DOHH2 (cell line): Measurements from ENCODE around the gene BARX2.

Source experiments
- CTCF ChIP-seq: fragments of 200-600 bp; sonication (generic); IDR thresholded peaks from one replicate; pipeline ENCODE4 v1.5.1; 2014; ENCODE audit warnings: antibody characterized with exemption, mild to moderate bottlenecking, low read depth, low read length; ENCODE audit not compliant: poor library complexity, severe bottlenecking
- EZH2phosphoT487 ChIP-seq: fragments of 200-600 bp; sonication (generic); IDR thresholded peaks from 2 replicates; pipeline ENCODE4 v1.6.1; 2017; ENCODE audit warnings: borderline replicate concordance, mild to moderate bottlenecking, antibody characterized with exemption, low read length, moderate library complexity, mixed read lengths

GRCh38 chr11:129410395-129410960, 34.8 kb downstream of the BARX2 start:
- TF ChIP-seq EZH2phosphoT487, result no peak
- no peak for TF ChIP-seq CTCF
